ENCODE results near the gene CENPI. TPM values are rescaled to one million over a fixed set of nuclear protein-coding genes. Genes with fewer than 3 reads are reported as not detected.
A peak's percentile ranks its signal among the peaks of the same experiment; 100 is the strongest.

CENPI gene, protein sequence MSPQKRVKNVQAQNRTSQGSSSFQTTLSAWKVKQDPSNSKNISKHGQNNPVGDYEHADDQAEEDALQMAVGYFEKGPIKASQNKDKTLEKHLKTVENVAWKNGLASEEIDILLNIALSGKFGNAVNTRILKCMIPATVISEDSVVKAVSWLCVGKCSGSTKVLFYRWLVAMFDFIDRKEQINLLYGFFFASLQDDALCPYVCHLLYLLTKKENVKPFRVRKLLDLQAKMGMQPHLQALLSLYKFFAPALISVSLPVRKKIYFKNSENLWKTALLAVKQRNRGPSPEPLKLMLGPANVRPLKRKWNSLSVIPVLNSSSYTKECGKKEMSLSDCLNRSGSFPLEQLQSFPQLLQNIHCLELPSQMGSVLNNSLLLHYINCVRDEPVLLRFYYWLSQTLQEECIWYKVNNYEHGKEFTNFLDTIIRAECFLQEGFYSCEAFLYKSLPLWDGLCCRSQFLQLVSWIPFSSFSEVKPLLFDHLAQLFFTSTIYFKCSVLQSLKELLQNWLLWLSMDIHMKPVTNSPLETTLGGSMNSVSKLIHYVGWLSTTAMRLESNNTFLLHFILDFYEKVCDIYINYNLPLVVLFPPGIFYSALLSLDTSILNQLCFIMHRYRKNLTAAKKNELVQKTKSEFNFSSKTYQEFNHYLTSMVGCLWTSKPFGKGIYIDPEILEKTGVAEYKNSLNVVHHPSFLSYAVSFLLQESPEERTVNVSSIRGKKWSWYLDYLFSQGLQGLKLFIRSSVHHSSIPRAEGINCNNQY
- 12.5 TPM for polyA plus RNA-seq (2013, experiment 1 of 2)
- polyA plus RNA-seq (2013, experiment 2 of 2), result 13.4 TPM

DNA sequence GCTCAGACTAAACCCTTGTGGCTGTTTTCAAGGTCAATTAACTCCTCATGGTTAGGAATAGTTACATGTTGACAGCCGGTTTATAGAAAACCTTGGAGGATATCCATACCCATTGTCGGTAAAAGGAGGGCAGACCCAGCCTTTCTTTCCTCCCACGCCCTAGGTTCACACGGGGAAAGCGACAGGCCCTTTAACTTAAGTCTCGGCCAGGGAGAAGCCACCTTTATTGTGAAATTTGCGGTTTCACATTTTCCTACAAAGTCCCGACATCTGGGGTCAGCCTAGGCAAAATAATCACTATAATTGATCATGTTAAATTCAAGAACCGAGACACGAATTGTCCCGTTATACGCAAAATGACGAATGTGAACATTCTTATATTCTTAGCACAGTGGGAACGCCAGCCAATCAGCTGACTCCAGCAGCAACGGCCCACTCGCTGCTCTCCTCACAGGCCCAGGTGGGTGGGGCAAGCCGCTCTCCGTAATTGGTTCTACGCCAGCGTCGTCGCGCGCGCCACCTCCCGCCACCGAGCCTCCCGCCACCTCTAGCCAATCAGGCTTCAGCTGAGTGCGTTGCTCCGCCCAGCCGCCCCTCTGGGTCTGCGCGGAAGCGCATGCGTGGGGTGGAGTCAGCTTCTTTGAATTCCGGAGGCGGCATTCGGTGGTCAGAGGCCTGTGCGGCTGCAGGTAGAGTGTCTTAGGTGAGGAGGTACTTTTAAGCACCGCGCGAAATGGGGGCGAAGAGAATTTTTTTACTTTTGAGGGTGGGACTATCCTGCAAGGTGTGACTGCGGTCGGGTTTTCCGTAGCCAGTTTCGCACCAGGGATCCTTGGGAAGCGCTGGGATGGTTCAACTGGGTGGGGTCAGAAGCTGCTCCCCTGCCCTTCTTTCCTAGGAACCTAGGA, at the start of gene CENPI:
Gene CENPI, plus strand, starts transcription at position 659 of the 908 bp plus-strand sequence. CDS start 2,867 bp downstream, outside the sequence.
- Histone ChIP-seq H3K4me1 (ENCODE audit: control insufficient read depth in 2 of 2, insufficient read depth in 1 of 2, low read depth in 1 of 2, low read length in 2 of 2) (peaks cover 0 to 3% of the 10 kb centered on the region in 2 donors), H4K8ac (ENCODE audit: low read depth, low read length) (no peak within 1 kb of the TSS), H3K4ac (ENCODE audit: low read length) (no peak within 1 kb of the TSS), H3K27me3 (ENCODE audit: control insufficient read depth in 3 of 3, insufficient read depth in 3 of 3, low read depth in 1 of 3, low read length in 3 of 3) (no peaks in the 10 kb centered on the region), H3K18ac (ENCODE audit: low read length) (no peak within 1 kb of the TSS), H2AK5ac (ENCODE audit: low read depth, low read length) (no peak within 1 kb of the TSS), H3K14ac (ENCODE audit: low read length) (no peak within 1 kb of the TSS), H2BK12ac (ENCODE audit: low read length) (no peak within 1 kb of the TSS), H3K4me3 (ENCODE audit: low read length in 2 of 2) (peak within 1 kb of the TSS; percentile 63 to 90), H2BK5ac (ENCODE audit: low read length) (no peak within 1 kb of the TSS), H2BK120ac (ENCODE audit: low read depth, low read length) (no peak within 1 kb of the TSS), H4K91ac (ENCODE audit: low read depth, low read length, poor library complexity) (no peak within 1 kb of the TSS), H2BK15ac (ENCODE audit: low read length) (no peak within 1 kb of the TSS), H3K23ac (ENCODE audit: low read depth, low read length, poor library complexity) (no peak within 1 kb of the TSS), H3K79me1 (ENCODE audit: low read depth, low read length) (peaks cover 3% of the 10 kb centered on the region), H3K36me3 (replicated peaks in 1 of 2; ENCODE audit: control insufficient read depth in 2 of 2, insufficient read depth in 2 of 2, low read length in 2 of 2) (peaks cover 0 to 26% of the 10 kb centered on the region in 2 donors), H3K9me3 (replicated peaks in 1 of 2; ENCODE audit: control insufficient read depth in 2 of 2, insufficient read depth in 1 of 2, low read depth in 1 of 2, low read length in 2 of 2) (no peaks in the 10 kb centered on the region), H2AFZ (ENCODE audit: low read length) (peak within 1 kb of the TSS; percentile 54), H3K4me2 (ENCODE audit: insufficient read depth, low read length, poor library complexity, severe bottlenecking) (peak within 1 kb of the TSS; percentile 32), H3K27ac (replicated peaks; ENCODE audit: low read length) (no peak within 1 kb of the TSS), H3K9ac (ENCODE audit: low read depth, low read length, poor library complexity) (no peak within 1 kb of the TSS)
- peak; percentile 82 for DNase-seq (ENCODE audit: low spot score)
- WGBS, 2 donors (ENCODE audit: extremely low coverage in 2 of 2, insufficient read length in 2 of 2, insufficient replicate concordance in 1 of 2), result no CpG with 5 or more reads among the region's 48 CpGs

DNA sequence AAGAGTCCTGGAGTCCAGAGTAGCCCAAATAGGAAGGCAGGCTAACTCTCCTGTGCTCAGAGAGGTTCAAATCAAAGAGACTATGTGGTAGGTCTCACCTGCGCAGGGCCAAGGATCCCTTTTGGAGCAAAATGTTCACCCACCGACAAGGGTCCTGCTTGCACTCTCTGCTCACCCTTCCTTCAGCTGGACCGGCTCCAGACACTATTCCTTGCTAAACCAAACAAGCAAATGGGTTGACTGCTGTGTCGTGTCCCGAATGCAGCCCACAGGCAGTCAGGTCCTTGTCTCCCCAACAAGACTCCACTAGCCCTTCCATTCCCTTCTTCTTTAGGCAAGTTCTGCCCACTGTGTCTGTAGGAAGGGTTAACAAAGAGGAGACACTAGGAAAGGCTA, 46.9 kb upstream of the CENPI start:
- no CpG with 5 or more reads among the region's 5 CpGs for WGBS, 2 donors (ENCODE audit: extremely low coverage in 2 of 2, insufficient read length in 2 of 2, insufficient replicate concordance in 1 of 2)
- Histone ChIP-seq H2BK15ac (ENCODE audit: low read length) (no peak overlapping the region), H3K9ac (ENCODE audit: low read depth, low read length, poor library complexity) (peak overlapping the region; percentile 72), H2AK5ac (ENCODE audit: low read depth, low read length) (no peak overlapping the region), H4K8ac (ENCODE audit: low read depth, low read length) (no peak overlapping the region), H3K4me3 (ENCODE audit: low read length in 2 of 2) (peak overlapping the region; percentile 56 to 89), H3K4ac (ENCODE audit: low read length) (no peak overlapping the region), H2BK120ac (ENCODE audit: low read depth, low read length) (no peak overlapping the region), H2AFZ (ENCODE audit: low read length) (peak overlapping the region; percentile 93), H2BK12ac (ENCODE audit: low read length) (no peak overlapping the region), H3K23ac (ENCODE audit: low read depth, low read length, poor library complexity) (no peak overlapping the region), H3K4me2 (ENCODE audit: insufficient read depth, low read length, poor library complexity, severe bottlenecking) (peak overlapping the region; percentile 46), H3K79me1 (ENCODE audit: low read depth, low read length) (no peaks in the 10 kb centered on the region), H3K27ac (replicated peaks; ENCODE audit: low read length) (no peak overlapping the region), H3K4me1 (ENCODE audit: control insufficient read depth in 2 of 2, insufficient read depth in 1 of 2, low read depth in 1 of 2, low read length in 2 of 2) (peaks cover 0 to 2% of the 10 kb centered on the region in 2 donors), H4K91ac (ENCODE audit: low read depth, low read length, poor library complexity) (no peak overlapping the region), H3K18ac (ENCODE audit: low read length) (no peak overlapping the region), H3K36me3 (replicated peaks in 1 of 2; ENCODE audit: control insufficient read depth in 2 of 2, insufficient read depth in 2 of 2, low read length in 2 of 2) (no peaks in the 10 kb centered on the region), H3K27me3 (ENCODE audit: control insufficient read depth in 3 of 3, insufficient read depth in 3 of 3, low read depth in 1 of 3, low read length in 3 of 3) (no peaks in the 10 kb centered on the region), H3K14ac (ENCODE audit: low read length) (no peak overlapping the region), H3K9me3 (replicated peaks in 1 of 2; ENCODE audit: control insufficient read depth in 2 of 2, insufficient read depth in 1 of 2, low read depth in 1 of 2, low read length in 2 of 2) (no peaks in the 10 kb centered on the region), H2BK5ac (ENCODE audit: low read length) (no peak overlapping the region)
- no peak for DNase-seq (ENCODE audit: low spot score)

DNA sequence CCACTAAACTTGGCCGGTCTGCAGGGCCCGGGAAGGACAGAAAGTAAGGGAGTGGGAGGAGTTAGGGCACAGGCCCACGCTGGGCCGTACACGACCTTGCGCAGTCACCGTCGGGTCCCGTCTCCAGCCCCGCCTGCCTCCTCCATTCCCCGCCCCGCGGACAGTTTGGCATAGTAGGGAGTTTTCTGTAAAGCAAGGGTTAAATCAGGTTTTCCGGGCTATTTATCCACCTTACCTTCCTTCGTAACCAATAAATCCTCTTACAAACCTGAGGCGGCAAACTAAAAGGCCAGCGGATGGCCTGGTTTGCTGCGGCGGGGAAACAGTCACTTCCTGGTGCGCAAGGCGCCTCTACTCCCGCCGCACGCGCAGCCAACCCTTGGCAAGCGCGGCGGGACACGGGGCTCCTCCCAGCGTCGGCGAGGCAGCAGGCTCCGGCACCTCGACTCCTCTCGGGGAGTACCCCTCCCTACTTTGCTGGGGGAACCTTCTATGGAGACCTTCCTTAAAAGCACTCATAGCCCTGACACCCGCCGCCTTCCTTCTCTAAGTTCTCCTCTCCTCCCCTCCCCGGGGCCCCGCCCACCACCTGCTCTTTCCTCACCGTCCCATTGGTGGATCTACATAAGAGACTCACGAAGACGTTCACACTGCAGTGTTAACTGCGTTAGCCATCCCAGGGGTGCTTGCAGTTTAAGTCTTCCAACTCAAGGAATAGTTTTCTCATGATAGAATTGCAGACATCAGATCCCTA, 46.3 kb upstream of the CENPI start, which contains the start of gene TRMT2B:
Gene TRMT2B, minus strand, starts transcription at position 563 of the 754 bp plus-strand sequence. CDS start 9,822 bp downstream, outside the sequence.
- Histone ChIP-seq H3K9ac (ENCODE audit: low read depth, low read length, poor library complexity) (peak within 1 kb of the TSS; percentile 72), H3K9me3 (replicated peaks in 1 of 2; ENCODE audit: control insufficient read depth in 2 of 2, insufficient read depth in 1 of 2, low read depth in 1 of 2, low read length in 2 of 2) (no peaks in the 10 kb centered on the region), H4K8ac (ENCODE audit: low read depth, low read length) (no peak within 1 kb of the TSS), H3K4me3 (ENCODE audit: low read length in 2 of 2) (peak within 1 kb of the TSS; percentile 56 to 89), H3K27ac (replicated peaks; ENCODE audit: low read length) (no peak within 1 kb of the TSS), H3K36me3 (replicated peaks in 1 of 2; ENCODE audit: control insufficient read depth in 2 of 2, insufficient read depth in 2 of 2, low read length in 2 of 2) (no peaks in the 10 kb centered on the region), H3K27me3 (ENCODE audit: control insufficient read depth in 3 of 3, insufficient read depth in 3 of 3, low read depth in 1 of 3, low read length in 3 of 3) (no peaks in the 10 kb centered on the region), H2AFZ (ENCODE audit: low read length) (peak within 1 kb of the TSS; percentile 93), H2BK5ac (ENCODE audit: low read length) (no peak within 1 kb of the TSS), H2BK12ac (ENCODE audit: low read length) (no peak within 1 kb of the TSS), H3K79me1 (ENCODE audit: low read depth, low read length) (no peaks in the 10 kb centered on the region), H4K91ac (ENCODE audit: low read depth, low read length, poor library complexity) (no peak within 1 kb of the TSS), H3K23ac (ENCODE audit: low read depth, low read length, poor library complexity) (no peak within 1 kb of the TSS), H3K4me2 (ENCODE audit: insufficient read depth, low read length, poor library complexity, severe bottlenecking) (peak within 1 kb of the TSS; percentile 46), H3K4ac (ENCODE audit: low read length) (no peak within 1 kb of the TSS), H3K18ac (ENCODE audit: low read length) (peak within 1 kb of the TSS; percentile 77), H2BK15ac (ENCODE audit: low read length) (no peak within 1 kb of the TSS), H3K14ac (ENCODE audit: low read length) (no peak within 1 kb of the TSS), H2AK5ac (ENCODE audit: low read depth, low read length) (no peak within 1 kb of the TSS), H2BK120ac (ENCODE audit: low read depth, low read length) (no peak within 1 kb of the TSS), H3K4me1 (ENCODE audit: control insufficient read depth in 2 of 2, insufficient read depth in 1 of 2, low read depth in 1 of 2, low read length in 2 of 2) (peaks cover 0 to 2% of the 10 kb centered on the region in 2 donors)
- peak; percentile 40 for DNase-seq (ENCODE audit: low spot score)
- WGBS, 2 donors (ENCODE audit: extremely low coverage in 2 of 2, insufficient read length in 2 of 2, insufficient replicate concordance in 1 of 2), result no CpG with 5 or more reads among the region's 43 CpGs
